ENCODE data around the gene ADSS1.

The ADSS1 gene

GRCh38 chr14:104731320-104732294 is 7.6 kb downstream of the ADSS1 start:
- no peak for DNase-seq

- peak in 6 of 58 donors; percentile 17 to 49 (median 25) for DNase-seq
These were observed 8.4 kb downstream of the ADSS1 start for GRCh38 chr14:104732355-104732804.

GRCh38 chr14:104732931-104733681 is 9.1 kb downstream of the ADSS1 start:
- no peak for DNase-seq

- no peak for DNase-seq
These were observed 10.1 kb downstream of the ADSS1 start for GRCh38 chr14:104734051-104734587.

GRCh38 chr14:104734601-104734990 is 10.6 kb downstream of the ADSS1 start:
- no peak for DNase-seq

GRCh38 chr14:104734991-104735779 is 11.2 kb downstream of the ADSS1 start:
- DNase-seq: no peak

GRCh38 chr14:104735830-104736642 is 12.0 kb downstream of the ADSS1 start:
- DNase-seq: peak in 51 of 58 donors; percentile 20 to 87 (median 63)

GRCh38 chr14:104738375-104739019 is 14.5 kb downstream of the ADSS1 start:
- no peak for DNase-seq

GRCh38 chr14:104739026-104739425 is 15.0 kb downstream of the ADSS1 start:
- DNase-seq: no peak

GRCh38 chr14:104739546-104740516 is 15.8 kb downstream of the ADSS1 start:
- DNase-seq: no peak

GRCh38 chr14:104741108-104741802 is 17.2 kb downstream of the ADSS1 start:
- no peak for DNase-seq

- DNase-seq: no peak
These were observed 17.8 kb downstream of the ADSS1 start for GRCh38 chr14:104741803-104742251.

GRCh38 chr14:104742586-104743455 is 18.8 kb downstream of the ADSS1 start:
- DNase-seq: no peak

GRCh38 chr14:104743461-104744380 is 19.7 kb downstream of the ADSS1 start:
- DNase-seq: peak in 18 of 58 donors; percentile 17 to 51 (median 34)

GRCh38 chr14:104744484-104744883 is 20.5 kb downstream of the ADSS1 start:
- no peak for DNase-seq

Data from anterior cingulate cortex (tissue), 58 donors.